HG02642 (cell line): ENCODE data around the gene POLG.

ENCODE experiments used
- ATAC-seq: cut with Tn5 transposase; IDR thresholded peaks from one replicate; pipeline ENCODE4 v1.9.1; 2021; ENCODE audit warnings: mild to moderate bottlenecking; ENCODE audit not compliant: unreplicated experiment, poor library complexity

The POLG gene

GRCh38 chr15:89370978-89371227, 36.3 kb upstream of the POLG start:
- no peak for ATAC-seq

- ATAC-seq = no peak
Measured at GRCh38 chr15:89370120-89370977, 35.7 kb upstream of the POLG start.

GRCh38 chr15:89369341-89369947, 34.8 kb upstream of the POLG start:
- ATAC-seq = no peak

- no peak for ATAC-seq
Measured at GRCh38 chr15:89368566-89369223, 34.1 kb upstream of the POLG start.

- ATAC-seq = no peak
Measured at GRCh38 chr15:89367485-89368451, 33.1 kb upstream of the POLG start.

- ATAC-seq = no peak
Measured at GRCh38 chr15:89366656-89367393, 32.2 kb upstream of the POLG start.

- no peak for ATAC-seq
Measured at GRCh38 chr15:89365462-89366065, 30.9 kb upstream of the POLG start.

GRCh38 chr15:89364741-89365450, 30.3 kb upstream of the POLG start:
- ATAC-seq = no peak

GRCh38 chr15:89364341-89364740, 29.7 kb upstream of the POLG start:
- ATAC-seq = no peak

GRCh38 chr15:89363770-89364169, 29.1 kb upstream of the POLG start:
- no peak for ATAC-seq

GRCh38 chr15:89363133-89363532, 28.5 kb upstream of the POLG start:
- no peak for ATAC-seq

GRCh38 chr15:89362203-89363101, 27.8 kb upstream of the POLG start:
- no peak for ATAC-seq

- ATAC-seq = no peak
Measured at GRCh38 chr15:89361451-89362202, 27.0 kb upstream of the POLG start.

GRCh38 chr15:89360294-89360971, 25.8 kb upstream of the POLG start:
- no peak for ATAC-seq

- no peak for ATAC-seq
Measured at GRCh38 chr15:89359471-89360293, 25.1 kb upstream of the POLG start.
